Parathyroid adenoma (tissue), 2 donors: ENCODE measurements around the gene HNRNPR.

Experiments
- H2AFZ ChIP-seq: fragments of 300-600 bp; sonication (generic); one replicate; pipeline ENCODE4 v1.7.0; 2017; ENCODE audit warnings: antibody characterized with exemption, mild to moderate bottlenecking
- H3K27ac ChIP-seq: fragments of 300-600 bp; sonication (generic); one replicate; pipeline ENCODE4 v1.7.0; 2017
- H3K27me3 ChIP-seq: fragments of 300-600 bp; sonication (generic); one replicate; pipeline ENCODE4 v1.7.0; 2017; ENCODE audit warnings: low read length; ENCODE audit not compliant: control insufficient read depth, insufficient read depth
- H3K36me3 ChIP-seq: fragments of 300-600 bp; sonication (generic); one replicate; pipeline ENCODE4 v1.7.0; 2017; ENCODE audit warnings: low read length; ENCODE audit not compliant: control insufficient read depth, insufficient read depth
- H3K4me1 ChIP-seq: fragments of 300-600 bp; sonication (generic); one replicate; pipeline ENCODE4 v1.7.0; 2017; ENCODE audit warnings: control low read depth
- H3K4me2 ChIP-seq: fragments of 300-600 bp; sonication (generic); one replicate; pipeline ENCODE4 v1.7.0; 2017; ENCODE audit warnings: low read length
- H3K4me3 ChIP-seq: fragments of 300-600 bp; sonication (generic); one replicate; pipeline ENCODE4 v1.7.0; 2017; ENCODE audit warnings: low read depth, low read length
- H3K79me2 ChIP-seq: fragments of 300-600 bp; sonication (generic); one replicate; pipeline ENCODE4 v1.7.0; 2017; ENCODE audit warnings: control low read depth
- H3K9ac ChIP-seq: fragments of 300-600 bp; sonication (generic); one replicate; pipeline ENCODE4 v1.7.0; 2017; ENCODE audit warnings: mild to moderate bottlenecking
- H3K9me3 ChIP-seq: fragments of 300-600 bp; sonication (generic); one replicate; pipeline ENCODE4 v1.7.0; 2017; ENCODE audit warnings: low read length; ENCODE audit not compliant: control insufficient read depth
- CTCF ChIP-seq: fragments of 300-600 bp; sonication (generic); IDR thresholded peaks from one replicate; pipeline ENCODE4 v1.7.0; 2017; ENCODE audit warnings: antibody characterized with exemption, mild to moderate bottlenecking
- donor health status: primary hyperparathyroidism.

The HNRNPR gene

GRCh38 chr1:23366146-23366545 lies 22.1 kb upstream of the HNRNPR start:
- Histone ChIP-seq H3K4me3 (no peak overlapping the region), H3K4me2 (no peak overlapping the region), H3K9me3 (no peaks in the 10 kb centered on the region), H3K36me3 (peaks cover 14% of the 10 kb centered on the region), H3K27ac (no peak overlapping the region), H3K79me2 (peaks cover 4% of the 10 kb centered on the region), H3K4me1 (peaks cover 7% of the 10 kb centered on the region), H3K27me3 (no peaks in the 10 kb centered on the region), H3K9ac (no peak overlapping the region), H2AFZ (no peak overlapping the region)
- TF ChIP-seq CTCF = no peak

GRCh38 chr1:23362218-23362713 lies 18.2 kb upstream of the HNRNPR start:
- no peak overlapping the region for H3K9ac ChIP-seq
- no peak overlapping the region for H3K4me2 ChIP-seq
- H3K4me3 ChIP-seq = no peak overlapping the region
- no peak overlapping the region for H2AFZ ChIP-seq
- H3K27me3 ChIP-seq = no peaks in the 10 kb centered on the region
- TF ChIP-seq CTCF = no peak
- peaks cover 20% of the 10 kb centered on the region for H3K36me3 ChIP-seq
- H3K9me3 ChIP-seq = no peaks in the 10 kb centered on the region
- peaks cover 4% of the 10 kb centered on the region for H3K79me2 ChIP-seq
- no peaks in the 10 kb centered on the region for H3K4me1 ChIP-seq
- no peak overlapping the region for H3K27ac ChIP-seq

- no peak overlapping the region for H3K27ac ChIP-seq
- TF ChIP-seq CTCF = no peak
- no peaks in the 10 kb centered on the region for H3K4me1 ChIP-seq
- no peak overlapping the region for H3K9ac ChIP-seq
- H3K4me2 ChIP-seq = no peak overlapping the region
- H3K27me3 ChIP-seq = no peaks in the 10 kb centered on the region
- no peak overlapping the region for H3K4me3 ChIP-seq
- H3K79me2 ChIP-seq = peaks cover 4% of the 10 kb centered on the region
- no peaks in the 10 kb centered on the region for H3K9me3 ChIP-seq
- H2AFZ ChIP-seq = no peak overlapping the region
- H3K36me3 ChIP-seq = peaks cover 20% of the 10 kb centered on the region
Measured at GRCh38 chr1:23358310-23358875, 14.3 kb upstream of the HNRNPR start.

GRCh38 chr1:23357138-23357908 lies 13.2 kb upstream of the HNRNPR start:
- Histone ChIP-seq H3K27ac (no peak overlapping the region), H3K79me2 (peaks cover 2% of the 10 kb centered on the region), H3K4me3 (no peak overlapping the region), H3K9me3 (no peaks in the 10 kb centered on the region), H3K27me3 (no peaks in the 10 kb centered on the region), H3K36me3 (peaks cover 12% of the 10 kb centered on the region), H3K4me1 (no peaks in the 10 kb centered on the region), H3K4me2 (no peak overlapping the region), H2AFZ (no peak overlapping the region), H3K9ac (no peak overlapping the region)
- TF ChIP-seq CTCF = no peak
